ENCODE results near the gene NBPF26.
"Not testable (repeated sequence)": the region's sequence is repeated elsewhere in the genome, so short reads cannot be mapped to it uniquely, and the experiment has no call there.

Gene NBPF26

GRCh38 chr1:120859615-120860234, 136.0 kb downstream of the NBPF26 start:
- DNase-seq, result not testable (repeated sequence)

GRCh38 chr1:120878206-120878605, 154.5 kb downstream of the NBPF26 start:
- DNase-seq, result not testable (repeated sequence)

- DNase-seq, result not testable (repeated sequence)
These were observed 156.3 kb downstream of the NBPF26 start for GRCh38 chr1:120880056-120880455.

- not testable (repeated sequence) for DNase-seq
These were observed 158.2 kb downstream of the NBPF26 start for GRCh38 chr1:120881934-120882333.
